SK-N-SH treated with all-trans-retinoic acid at 6 μM for 48 hours (cell line): ENCODE results near the gene CCDC88B.

ENCODE experiments used
- ARNTL ChIP-seq: fragments of 450-650 bp; formaldehyde crosslinking; IDR thresholded peaks from 2 replicates; pipeline ENCODE4 v1.5.0; 2020; ENCODE audit warnings: low read depth, mild to moderate bottlenecking, moderate library complexity, borderline replicate concordance
- CREB5 ChIP-seq: fragments of 250-450 bp; sonication (Bioruptor Pico); IDR thresholded peaks from 2 replicates; pipeline ENCODE4 v1.5.1; 2020; ENCODE audit warnings: low read depth, mild to moderate bottlenecking, moderate library complexity
- ISL1 ChIP-seq: fragments of 250-450 bp; sonication (Bioruptor Pico); IDR thresholded peaks from 2 replicates; pipeline ENCODE4 v2.1.2; 2022; ENCODE audit warnings: mild to moderate bottlenecking, moderate library complexity
- PATZ1 ChIP-seq: fragments of 250-450 bp; sonication (Bioruptor Pico); IDR thresholded peaks from 2 replicates; pipeline ENCODE4 v1.8.0; 2020; ENCODE audit warnings: mild to moderate bottlenecking, moderate library complexity, borderline replicate concordance
- ZC3H10 ChIP-seq: fragments of 250-450 bp; sonication (Bioruptor Pico); IDR thresholded peaks from 2 replicates; pipeline ENCODE4 v1.5.1; 2021; ENCODE audit warnings: mild to moderate bottlenecking, moderate library complexity
- ZFP30 ChIP-seq: fragments of 450-650 bp; formaldehyde crosslinking; IDR thresholded peaks from 2 replicates; pipeline ENCODE4 v1.5.0; 2022; ENCODE audit warnings: mild to moderate bottlenecking, moderate library complexity
- ZNF70 ChIP-seq: fragments of 450-650 bp; formaldehyde crosslinking; IDR thresholded peaks from 2 replicates; pipeline ENCODE4 v1.5.0; 2020; ENCODE audit warnings: mild to moderate bottlenecking, moderate library complexity
- ZNF8 ChIP-seq: fragments of 450-650 bp; formaldehyde crosslinking; IDR thresholded peaks from 2 replicates; pipeline ENCODE4 v1.5.0; 2020; ENCODE audit warnings: mild to moderate bottlenecking, moderate library complexity

GRCh38 chr11:64357446-64357845 is 17.4 kb downstream of the CCDC88B start:
- TF ChIP-seq ZC3H10 (no peak), ZNF8 (CRISPR knock-in tag) (no peak), ISL1 (CRISPR knock-in tag) (no peak), ZNF70 (CRISPR knock-in tag) (no peak), PATZ1 (CRISPR knock-in tag) (no peak), ARNTL (CRISPR knock-in tag) (no peak), CREB5 (no peak), ZFP30 (no peak)
